ENCODE results near the gene SNRPB. TPM values are rescaled to one million over a fixed set of nuclear protein-coding genes. Genes with fewer than 3 reads are reported as not detected.
"Not testable (repeated sequence)": the region's sequence is repeated elsewhere in the genome, so short reads cannot be mapped to it uniquely, and the experiment has no call there.

The SNRPB gene
- total and polyA plus RNA-seq, 2 donors from 2014 or later: 118 to 144 TPM

- Histone ChIP-seq H3K27me3 (ENCODE audit: control insufficient read depth, insufficient read depth, low read length) (no peaks in the 10 kb centered on the region), H3K36me3 (ENCODE audit: control insufficient read depth in 2 of 3, insufficient read depth in 3 of 3, low read length in 3 of 3) (no peaks in the 10 kb centered on the region), H3K9me3 (ENCODE audit: control insufficient read depth in 2 of 3, insufficient read depth in 1 of 3, low read length in 3 of 3) (no peaks in the 10 kb centered on the region), H3K4me3 (ENCODE audit: low read length in 3 of 3) (peak overlapping the region; percentile 80 to 98 (median 91)), H3K27ac (ENCODE audit: low read depth in 2 of 2, low read length in 2 of 2) (peak overlapping the region in 1 of 2 donors; percentile 85), H3K9ac (ENCODE audit: low read length in 3 of 3) (peak overlapping the region; percentile 55 to 97 (median 93)), H3K4me1 (ENCODE audit: control insufficient read depth in 2 of 3, insufficient read depth in 2 of 3, low read depth in 1 of 3, low read length in 3 of 3) (peaks cover 0 to 7% (median 0%) of the 10 kb centered on the region in 3 donors)
- intact Hi-C loops (cut with DNase I): no loop called here
- TF ChIP-seq, protein P1, sequence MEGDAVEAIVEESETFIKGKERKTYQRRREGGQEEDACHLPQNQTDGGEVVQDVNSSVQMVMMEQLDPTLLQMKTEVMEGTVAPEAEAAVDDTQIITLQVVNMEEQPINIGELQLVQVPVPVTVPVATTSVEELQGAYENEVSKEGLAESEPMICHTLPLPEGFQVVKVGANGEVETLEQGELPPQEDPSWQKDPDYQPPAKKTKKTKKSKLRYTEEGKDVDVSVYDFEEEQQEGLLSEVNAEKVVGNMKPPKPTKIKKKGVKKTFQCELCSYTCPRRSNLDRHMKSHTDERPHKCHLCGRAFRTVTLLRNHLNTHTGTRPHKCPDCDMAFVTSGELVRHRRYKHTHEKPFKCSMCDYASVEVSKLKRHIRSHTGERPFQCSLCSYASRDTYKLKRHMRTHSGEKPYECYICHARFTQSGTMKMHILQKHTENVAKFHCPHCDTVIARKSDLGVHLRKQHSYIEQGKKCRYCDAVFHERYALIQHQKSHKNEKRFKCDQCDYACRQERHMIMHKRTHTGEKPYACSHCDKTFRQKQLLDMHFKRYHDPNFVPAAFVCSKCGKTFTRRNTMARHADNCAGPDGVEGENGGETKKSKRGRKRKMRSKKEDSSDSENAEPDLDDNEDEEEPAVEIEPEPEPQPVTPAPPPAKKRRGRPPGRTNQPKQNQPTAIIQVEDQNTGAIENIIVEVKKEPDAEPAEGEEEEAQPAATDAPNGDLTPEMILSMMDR (IDR thresholded peaks at IDR 0.05; ENCODE audit: borderline replicate concordance, extremely low read depth, insufficient read depth): no peak
- no peak for FAIRE-seq
- peak in 2 of 5 donors; percentile 16 to 70 for DNase-seq
These were observed 37.5 kb upstream of the SNRPB start for GRCh38 chr20:2507875-2508630.

GRCh38 chr20:2507464-2507863, 36.9 kb upstream of the SNRPB start:
- FAIRE-seq (no peak), DNase-seq (no peak)
- Histone ChIP-seq H3K4me1 (ENCODE audit: control insufficient read depth in 2 of 3, insufficient read depth in 2 of 3, low read depth in 1 of 3, low read length in 3 of 3) (peaks cover 0 to 7% (median 0%) of the 10 kb centered on the region in 3 donors), H3K27me3 (ENCODE audit: control insufficient read depth, insufficient read depth, low read length) (no peaks in the 10 kb centered on the region), H3K9ac (ENCODE audit: low read length in 3 of 3) (no peak overlapping the region), H3K36me3 (ENCODE audit: control insufficient read depth in 2 of 3, insufficient read depth in 3 of 3, low read length in 3 of 3) (no peaks in the 10 kb centered on the region), H3K9me3 (ENCODE audit: control insufficient read depth in 2 of 3, insufficient read depth in 1 of 3, low read length in 3 of 3) (no peaks in the 10 kb centered on the region), H3K27ac (ENCODE audit: low read depth in 2 of 2, low read length in 2 of 2) (no peak overlapping the region), H3K4me3 (ENCODE audit: low read length in 3 of 3) (peak overlapping the region in 1 of 3 donors; percentile 91)
- intact Hi-C loops (cut with DNase I): no loop called here
- TF ChIP-seq, protein P1 (IDR thresholded peaks at IDR 0.05; ENCODE audit: borderline replicate concordance, extremely low read depth, insufficient read depth): no peak

- not testable (repeated sequence) for FAIRE-seq
These were observed 35.8 kb upstream of the SNRPB start for GRCh38 chr20:2506426-2506825.

GRCh38 chr20:2504803-2505202, 34.2 kb upstream of the SNRPB start:
- intact Hi-C loops (cut with DNase I); H3K36me3 ChIP-seq (ENCODE audit: control insufficient read depth in 2 of 3, insufficient read depth in 3 of 3, low read length in 3 of 3); H3K27me3 ChIP-seq (ENCODE audit: control insufficient read depth, insufficient read depth, low read length); DNase-seq; H3K9me3 ChIP-seq (ENCODE audit: control insufficient read depth in 2 of 3, insufficient read depth in 1 of 3, low read length in 3 of 3); H3K4me3 ChIP-seq (ENCODE audit: low read length in 3 of 3); H3K9ac ChIP-seq (ENCODE audit: low read length in 3 of 3); FAIRE-seq; H3K27ac ChIP-seq (ENCODE audit: low read depth in 2 of 2, low read length in 2 of 2); H3K4me1 ChIP-seq (ENCODE audit: control insufficient read depth in 2 of 3, insufficient read depth in 2 of 3, low read depth in 1 of 3, low read length in 3 of 3): not testable (repeated sequence)

More at GRCh38 chr20:2506426-2506825, 35.8 kb upstream of the SNRPB start:
- H3K9ac ChIP-seq (ENCODE audit: low read length in 3 of 3); intact Hi-C loops (cut with DNase I); H3K4me3 ChIP-seq (ENCODE audit: low read length in 3 of 3); H3K27ac ChIP-seq (ENCODE audit: low read depth in 2 of 2, low read length in 2 of 2); H3K27me3 ChIP-seq (ENCODE audit: control insufficient read depth, insufficient read depth, low read length); H3K4me1 ChIP-seq (ENCODE audit: control insufficient read depth in 2 of 3, insufficient read depth in 2 of 3, low read depth in 1 of 3, low read length in 3 of 3); H3K9me3 ChIP-seq (ENCODE audit: control insufficient read depth in 2 of 3, insufficient read depth in 1 of 3, low read length in 3 of 3); H3K36me3 ChIP-seq (ENCODE audit: control insufficient read depth in 2 of 3, insufficient read depth in 3 of 3, low read length in 3 of 3); DNase-seq: not testable (repeated sequence)

GRCh38 chr20:2502808-2503384, 32.3 kb upstream of the SNRPB start:
- FAIRE-seq; H3K27me3 ChIP-seq (ENCODE audit: control insufficient read depth, insufficient read depth, low read length); H3K27ac ChIP-seq (ENCODE audit: low read depth in 2 of 2, low read length in 2 of 2); H3K9ac ChIP-seq (ENCODE audit: low read length in 3 of 3); H3K4me1 ChIP-seq (ENCODE audit: control insufficient read depth in 2 of 3, insufficient read depth in 2 of 3, low read depth in 1 of 3, low read length in 3 of 3); H3K4me3 ChIP-seq (ENCODE audit: low read length in 3 of 3); intact Hi-C loops (cut with DNase I); H3K9me3 ChIP-seq (ENCODE audit: control insufficient read depth in 2 of 3, insufficient read depth in 1 of 3, low read length in 3 of 3); DNase-seq: not testable (repeated sequence)
- H3K36me3 ChIP-seq (ENCODE audit: control insufficient read depth in 2 of 3, insufficient read depth in 3 of 3, low read length in 3 of 3): peaks cover 0 to 15% (median 3%) of the 10 kb centered on the region in 3 donors

Data from kidney (tissue), 14 donors.